DMS 273 treated with DMSO at 0.1 percent for 48 hours (cell line): ENCODE data around the gene KLHL29.

ENCODE experiments used
- DNase-seq: peaks from one replicate; lab custom pipeline; 2025; lab: John Stamatoyannopoulos, UW

Gene KLHL29

GRCh38 chr2:23550553-23550952, 165.6 kb downstream of the KLHL29 start:
- DNase-seq, result no peak

GRCh38 chr2:23551875-23552274, 166.9 kb downstream of the KLHL29 start:
- no peak for DNase-seq

- no peak for DNase-seq
These were observed 168.6 kb downstream of the KLHL29 start for GRCh38 chr2:23553561-23553960.

GRCh38 chr2:23554054-23554697, 169.2 kb downstream of the KLHL29 start:
- DNase-seq, result no peak

GRCh38 chr2:23555944-23556343, 171.0 kb downstream of the KLHL29 start:
- no peak for DNase-seq

- no peak for DNase-seq
These were observed 171.9 kb downstream of the KLHL29 start for GRCh38 chr2:23556929-23557328.

- no peak for DNase-seq
These were observed 172.5 kb downstream of the KLHL29 start for GRCh38 chr2:23557455-23557854.

- no peak for DNase-seq
These were observed 174.7 kb downstream of the KLHL29 start for GRCh38 chr2:23559561-23560239.

- DNase-seq, result no peak
These were observed 176.1 kb downstream of the KLHL29 start for GRCh38 chr2:23561088-23561487.

GRCh38 chr2:23561544-23561943, 176.6 kb downstream of the KLHL29 start:
- DNase-seq, result no peak

- no peak for DNase-seq
These were observed 177.2 kb downstream of the KLHL29 start for GRCh38 chr2:23562143-23562542.

- DNase-seq, result no peak
These were observed 178.2 kb downstream of the KLHL29 start for GRCh38 chr2:23563151-23563550.

- peak; percentile 62 for DNase-seq
These were observed 179.0 kb downstream of the KLHL29 start for GRCh38 chr2:23563673-23564614.

GRCh38 chr2:23564615-23564960, 179.6 kb downstream of the KLHL29 start:
- DNase-seq, result no peak

- no peak for DNase-seq
These were observed 180.4 kb downstream of the KLHL29 start for GRCh38 chr2:23565374-23565773.

- DNase-seq, result no peak
These were observed 180.8 kb downstream of the KLHL29 start for GRCh38 chr2:23565814-23566213.

GRCh38 chr2:23566241-23567142, 181.5 kb downstream of the KLHL29 start:
- no peak for DNase-seq

- no peak for DNase-seq
These were observed 182.3 kb downstream of the KLHL29 start for GRCh38 chr2:23567161-23567756.

- DNase-seq, result no peak
These were observed 183.2 kb downstream of the KLHL29 start for GRCh38 chr2:23568211-23568610.

GRCh38 chr2:23568626-23569190, 183.7 kb downstream of the KLHL29 start:
- DNase-seq, result no peak

- DNase-seq, result no peak
These were observed 184.9 kb downstream of the KLHL29 start for GRCh38 chr2:23569761-23570365.
